Heart left ventricle (tissue), 16 donors: ENCODE results near the gene COPS6. TPM values are rescaled to one million over a fixed set of nuclear protein-coding genes. Genes with fewer than 3 reads are reported as not detected.

Source experiments
- ATAC-seq, 4 donors: fragments of 200-7000 bp; cut with Tn5 transposase; one replicate each; pipeline ENCODE4 v1.9.1; 2020 to 2022; ENCODE audit warnings: moderate library complexity in 4 of 4, mild to moderate bottlenecking in 3 of 4, moderate number of reproducible peaks in 1 of 4
- DNase-seq, 5 donors: peaks; one replicate each; pipeline ENCODE4 v3.0.0-alpha.2; 2020
- H3K27ac ChIP-seq, 12 donors: fragments of 200-600 bp; sonication (generic) in 4 of 12; one replicate each; pipeline versions ENCODE4 v1.5.0 to v1.8.0; 2016 to 2022; ENCODE audit warnings: mild to moderate bottlenecking in 2 of 12
- H3K27me3 ChIP-seq, 9 donors: fragments of 200-600 bp; sonication (generic) in 2 of 9; one replicate each; pipeline versions ENCODE4 v1.5.1 to v1.8.0; 2016 to 2022; ENCODE audit warnings: mild to moderate bottlenecking in 3 of 9
- H3K36me3 ChIP-seq, 9 donors: fragments of 200-600 bp; sonication (generic) in 2 of 9; one replicate each; pipeline versions ENCODE4 v1.5.0 to v1.8.0; 2018 to 2022; ENCODE audit warnings: mild to moderate bottlenecking in 2 of 9
- H3K4me1 ChIP-seq, 12 donors: fragments of 200-600 bp; sonication (generic) in 4 of 12; one replicate each; pipeline versions ENCODE4 v1.5.0 to v1.8.0; 2016 to 2022; ENCODE audit warnings: mild to moderate bottlenecking in 3 of 12
- H3K4me3 ChIP-seq, 12 donors: fragments of 200-600 bp; sonication (generic) in 4 of 12; one replicate each; pipeline versions ENCODE4 v1.5.0 to v1.8.0; 2017 to 2022; ENCODE audit warnings: mild to moderate bottlenecking in 9 of 12, moderate library complexity in 4 of 12
- H3K9me3 ChIP-seq, 12 donors: fragments of 200-600 bp; sonication (generic) in 4 of 12; one replicate each; pipeline versions ENCODE4 v1.5.0 to v1.8.0; 2016 to 2022; ENCODE audit warnings: mild to moderate bottlenecking in 1 of 12
- CTCF ChIP-seq, 12 donors: fragments of 200-600 bp; sonication (generic) in 4 of 12; IDR thresholded peaks; one replicate each; pipeline versions ENCODE4 v1.5.0 to v1.8.0; 2018 to 2022; ENCODE audit warnings: antibody characterized with exemption in 12 of 12, mild to moderate bottlenecking in 5 of 12
- POLR2A ChIP-seq, 2 donors: fragments of 450-650 bp; IDR thresholded peaks; one replicate each; pipeline ENCODE4 v1.6.1; 2017; ENCODE audit warnings: antibody characterized with exemption in 2 of 2, mild to moderate bottlenecking in 2 of 2, moderate library complexity in 2 of 2
- WGBS, 4 donors: extraction: QIAGEN DNeasy Blood & Tissue Kit in 2 of 4; methylation state at CpG; one replicate each; pipeline versions ENCODE4 v1.1.5 to v1.1.7; 2013 to 2018; 5-methylcytosine and 5-hydroxymethylcytosine counted together
- intact Hi-C, 10 donors: fragments of 100-400 bp; cut with DNase I; formaldehyde crosslinking; loops; one replicate each; pipeline versions ENCODE4 v1.11.1 to v1.14.2; 2022
- polyA plus RNA-seq, 2 donors: library from polyadenylated mRNA; stranded (reverse); fragments of 200-250 nt; gene quantifications; one replicate each; pipeline ENCODE4 v1.2.3, GENCODE V29; 2013
- total RNA-seq, 9 donors: library from RNA; depleted of rRNA in 2 of 9; stranded (reverse); fragments of >200 nt in 2 of 9; fragmentation: NEBNext Ultra II Directional in 3 of 9; extraction: Animal tissue kit (Norgen Biotek cat#: 25700) in 3 of 9; gene quantifications; one replicate each; pipeline versions ENCODE4 v1.1.0 to v1.2.4, GENCODE V29; 2016 to 2023
- donor health status: ischemic (EF 13 %, LVEDD 7.1; RV severe dilation, severe dysfunction).
- donor health status: healthy with polysubstance abuse.
- donor health status: DM: no; HTN: yes; CAD: no.
- donor health status: DM: no; HTN: no; CAD: no.
- donor health status: ischemic (EF 25% LVEDD 6.9; RV normal size, moderate dysfunction).
- donor health status: ischemic (EF 25% LVEDD 5.7; RV mildly dilated, moderate dysfunction).
- donor health status: healthy.
- donor health status: DM: yes; HTN: yes; CAD: no.
- donor health status: ischemic (EF 35%, LVEDD 5.7; RV mildly dilated, moderate dysfunction).
- donor health status: nonischemic (EF 11% LVEDD 7.7; RV severe dilation, severe dysfunction).
- donor health status: DM: yes; HTN: yes; CAD: no.
- donor health status: PGD.
- donor health status: ischemic (EF 29% LVEDD 5.4; RV normal size, mild dysfunction).
- donor health status: nonischemic (EF 23%, LVEDD 6.1; RV moderate dilation, normal function).

The COPS6 gene
- total and polyA plus RNA-seq, 11 donors, result 53.3 to 130 (median 109) TPM

- WGBS, 4 donors, result 91 to 97% (median 94%) methylated on average over 4 of the region's 4 CpGs
- TF ChIP-seq CTCF (IDR thresholded peaks at IDR 0.05) (no peak), POLR2A (IDR thresholded peaks at IDR 0.05) (no peak)
- intact Hi-C loops, result loop anchor here in 5 of 10 donors (1.0 to 5.0 kb wide), 6 partner anchors 33 to 56 kb away; partner anchors contain the start of genes AP4M1 (in 2 of the 5), MCM7 (in 2 of the 5), ZKSCAN1 (in 1 of the 5) and ZNF3 (in 1 of the 5)
- no peak for DNase-seq
- no peak for ATAC-seq
- Histone ChIP-seq H3K27ac (no peak overlapping the region), H3K9me3 (no peaks in the 10 kb centered on the region), H3K4me1 (peaks cover 0 to 19% (median 7%) of the 10 kb centered on the region in 12 donors), H3K4me3 (no peak overlapping the region), H3K36me3 (peaks cover 0 to 5% (median 0%) of the 10 kb centered on the region in 9 donors), H3K27me3 (no peaks in the 10 kb centered on the region)
These were observed 40.1 kb upstream of the COPS6 start for GRCh38 chr7:100048680-100049079.

GRCh38 chr7:100049441-100050291 is 39.1 kb upstream of the COPS6 start, which contains the start of gene ZSCAN21:
Gene ZSCAN21, plus strand, starts transcription at chr7:100049774. Its CDS starts 7,233 bp downstream, at chr7:100057007.
- intact Hi-C loops, result loop anchor here in 9 of 10 donors (1.0 to 10.0 kb wide), 11 partner anchors 31 to 135 kb away; partner anchors contain the start of genes AP4M1 (in 2 of the 9), MCM7 (in 2 of the 9), TRIM4 (in 2 of the 9) and ZNF3 (in 2 of the 9)
- peak within 1 kb of the TSS; percentile 53 to 92 (median 80) for H3K4me3 ChIP-seq
- H3K9me3 ChIP-seq, result no peaks in the 10 kb centered on the region
- H3K27ac ChIP-seq, result peak within 1 kb of the TSS; percentile 66 to 98 (median 94)
- ATAC-seq (peak; percentile 94 to 99 (median 98)), DNase-seq (peak; percentile 85 to 93 (median 89))
- no peaks in the 10 kb centered on the region for H3K27me3 ChIP-seq
- peaks cover 0 to 5% (median 0%) of the 10 kb centered on the region in 9 donors for H3K36me3 ChIP-seq
- 0 to 1% (median 1%) methylated on average over 32 to 47 of the region's 47 CpGs for WGBS, 4 donors
- peaks cover 0 to 19% (median 7%) of the 10 kb centered on the region in 12 donors for H3K4me1 ChIP-seq
- TF ChIP-seq CTCF (IDR thresholded peaks at IDR 0.05) (peak in 5 of 12 donors; percentile 14 to 45 (median 16)), POLR2A (IDR thresholded peaks at IDR 0.05) (peak; percentile 21 to 79)

- TF ChIP-seq POLR2A (IDR thresholded peaks at IDR 0.05), result no peak
- TF ChIP-seq CTCF (IDR thresholded peaks at IDR 0.05), result no peak
- H3K4me1 ChIP-seq, result peaks cover 0 to 19% (median 7%) of the 10 kb centered on the region in 12 donors
- intact Hi-C loops, result loop anchor here in 7 of 10 donors (2.0 to 10.0 kb wide), 6 partner anchors 29 to 137 kb away; partner anchors contain the start of genes TRIM4 (in 2 of the 7), AZGP1 (in 1 of the 7) and ZNF3 (in 1 of the 7)
- no peaks in the 10 kb centered on the region for H3K9me3 ChIP-seq
- peaks cover 0 to 18% (median under 1%) of the 10 kb centered on the region in 9 donors for H3K36me3 ChIP-seq
- no peaks in the 10 kb centered on the region for H3K27me3 ChIP-seq
- no peak overlapping the region for H3K4me3 ChIP-seq
- no peak overlapping the region for H3K27ac ChIP-seq
- no peak for DNase-seq
- WGBS, 4 donors, result 85 to 88% (median 87%) methylated on average over 3 of the region's 3 CpGs
- no peak for ATAC-seq
These were observed 37.2 kb upstream of the COPS6 start for GRCh38 chr7:100051611-100052010.
